GM12864 (cell line): ENCODE data around the gene GPNMB.

Experiments used
- DNase-seq: peaks from one replicate; pipeline ENCODE4 v3.0.0-alpha.2; 2011; ENCODE audit warnings: low read depth
- H3K4me3 ChIP-seq: 2 replicates; pipeline ENCODE4 v1.5.1; 2011; ENCODE audit warnings: mild to moderate bottlenecking, low read depth, low read length, control low read depth
- CTCF ChIP-seq: IDR thresholded peaks from 2 replicates; pipeline ENCODE4 v1.5.1; 2011; ENCODE audit warnings: low read depth, mild to moderate bottlenecking, moderate library complexity, low read length, control low read depth, inconsistent platforms; ENCODE audit errors: missing control alignments

GPNMB gene

DNA sequence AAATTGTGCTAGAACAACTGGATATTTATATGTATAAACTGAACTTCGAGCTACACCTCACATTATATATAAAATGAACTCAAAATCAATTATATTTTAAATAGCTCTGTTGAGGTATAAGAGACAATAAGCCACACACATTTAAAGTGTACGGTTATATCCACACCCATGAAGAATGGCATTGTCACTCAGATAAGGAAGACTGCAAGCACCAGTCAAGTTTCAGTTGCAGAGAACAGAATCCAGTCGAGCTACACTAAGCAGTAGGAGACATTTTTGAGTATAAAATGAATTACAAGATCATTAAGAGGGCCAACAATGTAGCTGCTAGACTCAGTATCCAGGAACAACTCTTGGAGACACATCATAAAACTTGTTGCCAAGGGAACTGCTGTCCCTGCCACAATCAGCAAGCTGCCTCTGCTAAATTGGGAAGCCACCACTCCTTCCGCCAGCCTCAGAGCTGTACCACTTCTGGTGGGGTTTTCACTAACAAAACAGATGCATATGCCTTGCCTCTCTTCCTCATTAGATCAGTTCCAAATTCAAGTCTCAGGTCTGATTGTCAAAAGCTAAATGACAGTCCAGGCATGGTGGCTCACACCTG lies 19.6 kb upstream of the GPNMB start:
- H3K4me3 ChIP-seq, result no peak overlapping the region
- DNase-seq, result no peak
- no peak for TF ChIP-seq CTCF

DNA sequence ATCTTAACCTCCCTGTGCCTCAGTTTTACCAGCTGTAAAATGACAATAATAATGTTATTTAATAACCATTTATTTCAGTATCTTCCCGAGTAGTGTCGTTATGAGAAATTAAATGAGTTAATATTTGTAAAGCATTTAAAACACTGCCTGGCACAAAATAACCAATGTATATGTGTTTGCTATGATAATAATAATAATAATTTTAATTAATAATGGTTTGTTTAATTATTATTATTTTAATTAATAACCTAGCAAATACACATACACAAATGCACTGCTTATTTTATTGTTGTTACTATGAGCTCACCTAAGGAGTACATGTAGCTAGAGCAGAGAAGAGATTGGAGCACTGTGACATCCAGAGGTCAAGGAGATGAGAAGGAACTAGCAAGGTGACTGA lies 18.2 kb upstream of the GPNMB start:
- TF ChIP-seq CTCF, result no peak
- no peak overlapping the region for H3K4me3 ChIP-seq
- no peak for DNase-seq

GRCh38 chr7:23230641-23231101 lies 15.9 kb upstream of the GPNMB start:
- TF ChIP-seq CTCF, result no peak
- no peak for DNase-seq
- no peak overlapping the region for H3K4me3 ChIP-seq

DNA sequence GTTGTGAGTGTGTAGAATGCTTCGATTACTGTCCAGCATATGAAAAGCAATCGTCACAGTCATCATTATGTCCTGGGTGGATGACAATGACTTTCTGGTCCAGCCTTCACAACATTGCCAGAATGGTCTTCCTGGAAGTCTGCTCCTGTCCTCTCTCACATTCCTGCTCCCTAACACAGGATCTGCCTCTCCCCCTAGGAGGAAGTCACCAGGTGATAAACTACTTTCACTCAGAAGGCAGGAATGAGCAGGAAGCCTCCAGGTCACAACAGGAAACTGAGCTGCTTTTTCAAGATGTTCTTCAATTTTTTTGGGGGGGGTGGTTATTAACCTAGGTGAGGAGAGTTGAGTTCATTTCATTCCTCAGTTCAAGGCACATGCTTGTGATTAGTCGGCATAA lies 13.6 kb upstream of the GPNMB start:
- no peak for TF ChIP-seq CTCF
- H3K4me3 ChIP-seq, result no peak overlapping the region
- no peak for DNase-seq

DNA sequence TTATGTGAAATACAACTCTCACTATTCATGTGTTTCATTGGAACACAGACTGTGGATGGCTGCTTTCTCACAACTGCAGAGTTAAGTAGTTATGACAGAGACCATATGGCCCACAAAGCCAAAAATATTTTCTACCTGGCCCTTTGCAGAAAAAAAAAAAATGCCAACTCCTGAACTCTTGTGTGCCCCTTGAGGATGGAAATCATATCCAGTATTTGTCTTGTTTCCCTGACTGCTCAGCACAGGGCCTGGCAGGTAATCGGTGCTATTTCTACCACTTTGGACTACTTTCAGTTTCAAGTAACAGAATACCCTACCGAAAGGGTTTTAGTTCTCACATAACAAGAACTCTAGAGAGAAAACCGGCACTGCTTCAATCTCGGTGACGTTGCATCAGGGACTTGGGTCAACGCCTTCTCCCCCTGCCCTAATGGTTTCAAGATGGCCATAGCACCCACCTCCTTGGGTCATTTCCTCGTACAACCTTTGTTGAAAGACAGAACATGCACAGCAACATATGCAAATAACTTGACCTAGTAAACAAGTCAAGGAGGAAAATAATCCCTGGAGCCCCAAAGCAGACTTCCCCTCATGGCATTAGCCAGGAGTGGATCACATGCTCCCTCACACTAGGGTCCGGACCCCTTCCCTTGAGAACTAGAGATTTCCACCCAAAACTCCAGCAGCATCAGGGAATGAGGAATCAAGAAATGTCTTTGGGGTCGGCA lies 11.8 kb upstream of the GPNMB start:
- DNase-seq, result peak; percentile 86
- TF ChIP-seq CTCF, result no peak

GRCh38 chr7:23235813-23236221 lies 10.8 kb upstream of the GPNMB start:
- no peak for TF ChIP-seq CTCF
- H3K4me3 ChIP-seq, result no peak overlapping the region
- DNase-seq, result no peak

More for the DNA sequence above, 11.8 kb upstream of the GPNMB start:
- H3K4me3 ChIP-seq, result peak overlapping the region; percentile 14; the same call in 1 of the 2 replicates
